ENCODE data around the gene SLC25A22.

The SLC25A22 gene

GRCh38 chr11:764322-765024 is 33.6 kb downstream of the SLC25A22 start:
- TF ChIP-seq EZH2 (IDR thresholded peaks at IDR 0.05; ENCODE audit: borderline replicate concordance, low read length) = no peak
- TF ChIP-seq, protein P1, sequence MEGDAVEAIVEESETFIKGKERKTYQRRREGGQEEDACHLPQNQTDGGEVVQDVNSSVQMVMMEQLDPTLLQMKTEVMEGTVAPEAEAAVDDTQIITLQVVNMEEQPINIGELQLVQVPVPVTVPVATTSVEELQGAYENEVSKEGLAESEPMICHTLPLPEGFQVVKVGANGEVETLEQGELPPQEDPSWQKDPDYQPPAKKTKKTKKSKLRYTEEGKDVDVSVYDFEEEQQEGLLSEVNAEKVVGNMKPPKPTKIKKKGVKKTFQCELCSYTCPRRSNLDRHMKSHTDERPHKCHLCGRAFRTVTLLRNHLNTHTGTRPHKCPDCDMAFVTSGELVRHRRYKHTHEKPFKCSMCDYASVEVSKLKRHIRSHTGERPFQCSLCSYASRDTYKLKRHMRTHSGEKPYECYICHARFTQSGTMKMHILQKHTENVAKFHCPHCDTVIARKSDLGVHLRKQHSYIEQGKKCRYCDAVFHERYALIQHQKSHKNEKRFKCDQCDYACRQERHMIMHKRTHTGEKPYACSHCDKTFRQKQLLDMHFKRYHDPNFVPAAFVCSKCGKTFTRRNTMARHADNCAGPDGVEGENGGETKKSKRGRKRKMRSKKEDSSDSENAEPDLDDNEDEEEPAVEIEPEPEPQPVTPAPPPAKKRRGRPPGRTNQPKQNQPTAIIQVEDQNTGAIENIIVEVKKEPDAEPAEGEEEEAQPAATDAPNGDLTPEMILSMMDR (IDR thresholded peaks at IDR 0.05; ENCODE audit: low read length) = no peak
- Histone ChIP-seq H4K20me1 (ENCODE audit: insufficient read depth, low read length) (no peaks in the 10 kb centered on the region), H3F3A (ENCODE audit: insufficient read depth, low read length) (no peaks in the 10 kb centered on the region), H3K9me3 (ENCODE audit: low read length) (no peaks in the 10 kb centered on the region), H3K27me3 (ENCODE audit: insufficient read depth, low read length) (no peaks in the 10 kb centered on the region), H3K4me1 (ENCODE audit: insufficient read depth, low read length, severe bottlenecking) (peaks cover 5% of the 10 kb centered on the region), H3K9ac (ENCODE audit: low read length) (no peak overlapping the region), H2AFZ (ENCODE audit: low read length) (no peak overlapping the region), H3K4me2 (ENCODE audit: low read length) (no peak overlapping the region), H3K79me2 (ENCODE audit: insufficient read depth, low read length) (no peaks in the 10 kb centered on the region), H3K9me2 (ENCODE audit: low read depth, low read length) (no peaks in the 10 kb centered on the region), H3K4me3 (ENCODE audit: low read depth, low read length, poor library complexity, severe bottlenecking) (no peak overlapping the region), H3K27ac (ENCODE audit: low read depth, low read length, poor library complexity, severe bottlenecking) (no peak overlapping the region), H3K36me3 (ENCODE audit: insufficient read depth, low read length) (peaks cover 75% of the 10 kb centered on the region)

DNA sequence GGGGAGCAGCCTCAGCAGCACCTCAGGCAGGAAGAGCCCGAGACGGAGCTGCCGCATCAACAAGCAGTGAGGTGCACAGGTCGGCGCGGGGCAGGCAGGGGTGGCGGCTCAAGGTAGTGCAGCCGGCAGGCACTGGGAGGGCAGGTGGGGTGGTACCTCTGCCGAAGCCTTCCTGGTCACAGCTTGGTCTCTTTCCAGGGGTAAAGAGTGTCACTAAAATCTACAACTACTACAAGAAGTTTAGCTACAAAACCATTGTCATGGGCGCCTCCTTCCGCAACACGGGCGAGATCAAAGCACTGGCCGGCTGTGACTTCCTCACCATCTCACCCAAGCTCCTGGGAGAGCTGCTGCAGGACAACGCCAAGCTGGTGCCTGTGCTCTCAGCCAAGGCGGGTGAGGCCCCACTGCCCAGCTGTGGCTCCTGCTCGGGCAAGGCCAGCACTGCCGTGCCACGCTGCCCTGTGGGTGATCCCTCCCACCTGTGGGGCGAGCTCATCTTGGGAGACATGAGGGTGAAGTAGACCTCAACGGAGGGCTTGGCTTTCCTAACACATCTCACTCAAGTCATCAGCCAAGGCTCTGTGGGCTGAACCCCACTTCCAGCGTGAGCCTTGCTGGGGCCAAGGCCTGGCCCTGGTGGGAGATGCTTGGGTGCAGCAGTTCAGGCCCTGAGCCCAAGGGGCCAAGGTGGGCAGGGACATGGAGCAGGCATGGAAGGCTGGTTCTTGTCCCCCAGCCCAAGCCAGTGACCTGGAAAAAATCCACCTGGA is 34.3 kb downstream of the SLC25A22 start:
- Histone ChIP-seq H3K4me1 (ENCODE audit: insufficient read depth, low read length, severe bottlenecking) (peaks cover 5% of the 10 kb centered on the region), H3K4me2 (ENCODE audit: low read length) (no peak overlapping the region), H3K9ac (ENCODE audit: low read length) (no peak overlapping the region), H3K79me2 (ENCODE audit: insufficient read depth, low read length) (no peaks in the 10 kb centered on the region), H3K27me3 (ENCODE audit: insufficient read depth, low read length) (no peaks in the 10 kb centered on the region), H3K9me2 (ENCODE audit: low read depth, low read length) (no peaks in the 10 kb centered on the region), H4K20me1 (ENCODE audit: insufficient read depth, low read length) (no peaks in the 10 kb centered on the region), H3K36me3 (ENCODE audit: insufficient read depth, low read length) (peaks cover 81% of the 10 kb centered on the region), H3K27ac (ENCODE audit: low read depth, low read length, poor library complexity, severe bottlenecking) (peak overlapping the region; percentile 41), H3K9me3 (ENCODE audit: low read length) (no peaks in the 10 kb centered on the region), H3K4me3 (ENCODE audit: low read depth, low read length, poor library complexity, severe bottlenecking) (no peak overlapping the region), H2AFZ (ENCODE audit: low read length) (no peak overlapping the region), H3F3A (ENCODE audit: insufficient read depth, low read length) (no peaks in the 10 kb centered on the region)
- TF ChIP-seq, protein P1 (IDR thresholded peaks at IDR 0.05; ENCODE audit: low read length) = no peak
- no peak for TF ChIP-seq EZH2 (IDR thresholded peaks at IDR 0.05; ENCODE audit: borderline replicate concordance, low read length)

GRCh38 chr11:763073-763463 is 35.0 kb downstream of the SLC25A22 start:
- peaks cover 5% of the 10 kb centered on the region for H3K4me1 ChIP-seq (ENCODE audit: insufficient read depth, low read length, severe bottlenecking)
- no peak overlapping the region for H3K4me3 ChIP-seq (ENCODE audit: low read depth, low read length, poor library complexity, severe bottlenecking)
- H2AFZ ChIP-seq (ENCODE audit: low read length) = no peak overlapping the region
- no peaks in the 10 kb centered on the region for H3K79me2 ChIP-seq (ENCODE audit: insufficient read depth, low read length)
- H3K36me3 ChIP-seq (ENCODE audit: insufficient read depth, low read length) = peaks cover 87% of the 10 kb centered on the region
- H4K20me1 ChIP-seq (ENCODE audit: insufficient read depth, low read length) = no peaks in the 10 kb centered on the region
- H3K9me3 ChIP-seq (ENCODE audit: low read length) = no peaks in the 10 kb centered on the region
- H3K27ac ChIP-seq (ENCODE audit: low read depth, low read length, poor library complexity, severe bottlenecking) = peak overlapping the region; percentile 47
- no peaks in the 10 kb centered on the region for H3K27me3 ChIP-seq (ENCODE audit: insufficient read depth, low read length)
- H3K9me2 ChIP-seq (ENCODE audit: low read depth, low read length) = no peaks in the 10 kb centered on the region
- H3K9ac ChIP-seq (ENCODE audit: low read length) = no peak overlapping the region
- H3K4me2 ChIP-seq (ENCODE audit: low read length) = no peak overlapping the region
- TF ChIP-seq, protein P1 (IDR thresholded peaks at IDR 0.05; ENCODE audit: low read length) = no peak
- no peak for TF ChIP-seq EZH2 (IDR thresholded peaks at IDR 0.05; ENCODE audit: borderline replicate concordance, low read length)
- H3F3A ChIP-seq (ENCODE audit: insufficient read depth, low read length) = no peaks in the 10 kb centered on the region
